Anterior cingulate cortex (tissue), 58 donors: ENCODE data around the gene CAMTA1.

ENCODE experiments used
- DNase-seq, 58 donors: peaks; one replicate each; lab custom pipeline; 2025; lab: John Stamatoyannopoulos, UW

The CAMTA1 gene

DNA sequence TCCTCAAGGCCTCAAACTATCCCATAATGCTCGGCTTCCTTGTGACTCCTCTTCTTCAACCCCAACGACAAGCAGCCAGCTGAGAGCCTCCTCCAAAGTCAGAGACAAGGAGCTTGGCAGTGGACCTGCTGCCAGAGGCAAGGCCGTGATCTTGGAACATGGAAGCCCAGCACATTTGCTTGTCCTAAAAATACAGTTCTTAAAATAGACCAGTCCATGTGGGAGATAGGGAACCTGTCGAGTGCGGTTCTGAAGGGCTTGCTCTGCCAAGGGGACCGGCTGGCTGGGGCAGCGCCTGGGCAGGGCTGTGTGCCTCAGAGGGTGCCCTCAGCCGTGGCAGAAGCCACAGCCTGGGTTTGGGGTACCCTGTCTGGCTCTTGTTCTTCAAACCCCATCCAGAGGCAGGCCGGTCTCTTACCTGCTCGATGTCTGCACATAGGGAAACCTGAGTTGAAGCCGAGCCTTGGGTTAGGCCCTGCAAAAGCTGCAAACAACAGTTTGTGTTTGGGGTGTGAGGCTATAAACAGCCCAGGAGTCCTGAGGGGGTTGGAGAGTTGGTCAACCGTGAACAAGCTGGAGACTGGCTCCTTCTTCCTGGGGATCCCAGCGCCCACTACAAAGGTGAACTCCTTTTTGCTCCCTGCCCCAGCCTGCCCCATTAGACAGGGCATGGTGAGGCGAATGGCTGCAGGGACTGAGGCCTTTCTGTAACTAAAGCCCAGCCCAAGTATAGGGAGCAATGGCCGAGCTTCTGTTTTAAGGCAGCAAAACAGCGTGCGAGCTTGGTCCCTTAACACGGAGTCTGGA, 228.8 kb downstream of the CAMTA1 start:
- no peak for DNase-seq

GRCh38 chr1:7014640-7014930, 229.3 kb downstream of the CAMTA1 start:
- no peak for DNase-seq

GRCh38 chr1:7015022-7015421, 229.8 kb downstream of the CAMTA1 start:
- DNase-seq, result no peak

GRCh38 chr1:7018351-7018750, 233.1 kb downstream of the CAMTA1 start:
- DNase-seq, result no peak

- DNase-seq, result no peak
Observed at GRCh38 chr1:7018826-7019225, 233.6 kb downstream of the CAMTA1 start.

- DNase-seq, result no peak
Observed at GRCh38 chr1:7019510-7019909, 234.3 kb downstream of the CAMTA1 start.

- DNase-seq, result no peak
Observed at GRCh38 chr1:7022058-7022457, 236.8 kb downstream of the CAMTA1 start.

GRCh38 chr1:7025013-7025412, 239.8 kb downstream of the CAMTA1 start:
- DNase-seq, result no peak

DNA sequence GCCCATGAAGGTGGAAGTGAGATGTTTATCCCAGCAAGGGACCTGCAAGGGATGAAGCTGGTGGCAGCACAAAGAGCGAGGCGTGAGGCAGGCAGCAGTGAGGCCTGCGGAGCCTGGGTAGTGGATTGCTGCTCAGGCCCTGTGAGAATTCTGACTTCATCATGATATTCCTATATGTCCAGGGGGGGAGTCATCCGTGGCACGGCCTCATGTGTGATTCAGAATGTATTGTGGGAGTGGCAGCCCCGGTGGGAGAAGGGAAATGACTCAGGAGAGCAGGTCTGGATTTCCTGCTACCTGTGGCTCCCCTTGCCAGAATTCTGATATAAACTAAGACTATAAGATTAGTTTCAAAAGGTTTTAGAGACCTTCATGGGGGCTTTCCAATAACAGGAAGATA, 240.9 kb downstream of the CAMTA1 start:
- DNase-seq, result no peak

GRCh38 chr1:7032992-7033391, 247.7 kb downstream of the CAMTA1 start:
- no peak for DNase-seq

- DNase-seq, result no peak
Observed at GRCh38 chr1:7036386-7036785, 251.1 kb downstream of the CAMTA1 start.

DNA sequence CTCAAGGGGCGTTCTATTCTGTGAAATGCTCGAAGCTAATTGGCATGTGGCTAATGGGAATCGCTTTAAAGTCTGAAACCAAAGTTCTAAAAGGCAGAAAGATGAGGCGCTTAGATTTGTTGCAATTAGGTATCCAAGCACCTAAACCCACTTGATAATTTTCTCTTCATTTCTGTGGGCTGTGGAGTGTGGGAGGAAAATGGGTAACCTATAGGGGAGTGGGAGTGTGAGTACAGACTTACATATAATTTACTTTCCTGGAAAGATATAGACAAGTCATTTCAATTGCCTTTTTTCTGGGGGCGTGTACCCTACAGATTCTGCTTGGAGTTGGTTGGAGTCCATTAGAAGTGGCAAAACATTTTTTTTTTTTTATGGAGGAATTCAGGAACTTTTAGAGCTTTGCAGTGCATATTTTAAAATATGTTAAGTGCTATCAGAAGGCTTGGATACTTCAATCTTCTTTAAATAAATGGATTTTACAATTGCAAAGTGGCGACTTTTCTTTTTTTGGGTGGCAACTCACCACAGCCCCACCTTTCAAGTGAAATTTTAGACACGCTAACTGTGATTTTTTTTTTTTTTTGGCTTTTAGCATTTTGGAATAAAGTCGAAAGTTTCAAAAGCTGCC, 254.5 kb downstream of the CAMTA1 start:
- DNase-seq, result no peak

GRCh38 chr1:7040969-7041695, 255.9 kb downstream of the CAMTA1 start:
- no peak for DNase-seq

DNA sequence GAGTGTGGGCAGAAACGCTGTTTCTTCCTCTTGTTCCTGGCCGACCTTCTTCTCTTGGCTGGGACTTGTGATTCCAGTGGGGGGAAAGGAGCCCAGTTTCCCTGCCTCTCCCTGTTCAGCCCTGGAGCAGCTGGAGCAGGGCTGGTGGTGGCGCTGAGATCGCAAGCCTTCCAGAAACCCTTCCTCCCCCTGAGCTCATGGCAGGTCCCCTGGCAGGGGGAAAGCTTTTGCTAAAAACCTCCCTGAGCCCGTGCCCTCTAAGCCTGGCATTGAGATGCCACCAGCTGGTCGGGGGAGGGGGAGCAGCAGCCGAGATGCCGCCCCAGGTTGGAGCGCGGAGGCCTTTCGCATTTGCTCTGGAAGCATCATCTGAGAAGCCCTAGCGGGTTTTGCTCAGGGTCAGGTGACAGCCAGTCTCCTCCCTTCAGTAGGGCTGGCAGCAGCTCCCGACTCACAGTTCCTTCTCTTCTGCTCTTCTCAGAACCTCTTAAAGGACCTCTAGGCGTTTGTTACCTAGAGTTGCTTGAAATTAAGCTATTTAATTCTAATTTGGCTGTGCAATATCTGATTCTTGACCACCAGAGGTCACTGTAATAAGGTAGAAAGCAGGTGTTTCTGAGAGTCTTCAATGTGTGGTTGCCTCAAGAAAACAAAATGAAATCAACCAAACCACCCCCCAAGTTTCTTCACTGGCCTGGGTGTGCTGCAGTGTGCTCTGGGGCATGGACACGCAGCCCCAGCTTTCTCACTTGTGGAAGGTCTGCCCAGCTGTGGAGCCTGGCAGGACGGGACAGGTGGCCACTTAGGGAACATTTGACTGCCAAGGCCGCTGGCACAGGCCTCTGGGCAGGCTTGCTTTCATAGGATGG, 257.3 kb downstream of the CAMTA1 start:
- DNase-seq, result peak in 38 of 58 donors; percentile 5 to 80 (median 48)

DNA sequence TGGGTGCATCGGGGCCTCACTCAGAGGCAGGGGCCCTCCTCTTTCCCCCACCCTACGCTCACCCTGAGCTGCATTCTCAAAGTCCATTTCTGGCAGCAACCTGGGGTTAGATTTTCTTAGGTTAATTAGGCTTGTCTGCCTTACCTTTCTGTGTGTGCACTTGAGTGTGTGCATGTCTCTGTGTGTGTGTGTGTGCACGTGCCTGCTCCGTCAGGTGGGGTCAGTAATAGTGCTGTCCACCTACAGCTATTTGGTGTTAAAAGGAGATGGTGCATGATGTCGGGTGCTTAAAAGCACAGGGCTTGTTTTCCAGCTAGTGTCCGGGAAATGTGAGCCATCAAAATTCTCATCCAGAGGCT, 257.9 kb downstream of the CAMTA1 start:
- DNase-seq, result no peak

GRCh38 chr1:7043719-7044535, 258.7 kb downstream of the CAMTA1 start:
- no peak for DNase-seq

- DNase-seq, result no peak
Observed at GRCh38 chr1:7045897-7046296, 260.6 kb downstream of the CAMTA1 start.

DNA sequence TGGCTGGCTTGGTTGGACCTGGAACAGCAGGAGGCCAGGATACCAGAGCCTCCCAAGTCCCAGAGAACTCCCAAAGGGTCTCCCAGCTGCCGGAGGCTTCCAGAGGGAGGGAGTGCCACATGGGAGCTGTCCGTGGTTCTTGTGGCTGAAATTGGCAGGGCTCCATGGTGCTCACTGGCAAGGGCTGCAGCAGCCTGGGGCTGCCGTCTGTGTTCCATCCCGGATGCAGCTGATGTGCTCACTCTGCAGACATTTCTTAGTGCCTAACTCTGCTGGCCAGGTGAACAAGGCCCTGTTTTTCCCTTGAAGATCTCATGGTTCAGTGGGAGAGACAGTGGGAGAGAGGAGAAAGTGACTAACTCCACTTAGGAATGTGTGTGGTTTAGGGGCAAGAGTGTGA, 261.1 kb downstream of the CAMTA1 start:
- DNase-seq, result peak in 7 of 58 donors; percentile 1 to 30 (median 13)

DNA sequence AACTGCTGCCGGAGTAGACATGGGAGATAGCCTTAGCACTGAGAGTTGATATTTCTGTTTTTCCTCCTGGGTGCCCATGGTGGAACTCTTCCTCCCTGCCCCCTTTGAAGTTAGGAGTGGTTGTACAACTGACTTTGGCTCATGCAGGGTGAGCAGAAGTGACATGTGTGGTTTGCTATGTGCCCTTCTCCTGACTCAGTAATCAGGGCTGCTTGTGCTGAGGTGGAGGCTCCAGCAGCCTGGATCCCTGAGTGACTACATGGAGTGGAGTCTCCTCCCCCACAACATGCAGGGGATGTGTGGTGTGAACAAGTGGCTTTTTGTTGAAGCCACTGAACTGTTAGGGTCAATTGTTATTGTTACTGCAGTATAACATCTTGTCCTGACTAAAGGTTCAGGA, 261.6 kb downstream of the CAMTA1 start:
- no peak for DNase-seq

- no peak for DNase-seq
Observed at GRCh38 chr1:7047866-7048265, 262.6 kb downstream of the CAMTA1 start.
